HCT116 (cell line): ENCODE data around the gene PTGER1.

Experiments used
- EGR1 ChIP-seq: IDR thresholded peaks from 2 replicates; pipeline ENCODE4 v1.6.1; 2012; ENCODE audit warnings: low read depth
- EZH2 ChIP-seq: fragments of 200-600 bp; sonication (generic); IDR thresholded peaks from 2 replicates; pipeline ENCODE4 v1.6.1; 2017; ENCODE audit warnings: antibody characterized with exemption, mixed run types
- POLR2A ChIP-seq: IDR thresholded peaks from 2 replicates; pipeline ENCODE4 v1.7.0; 2011; ENCODE audit warnings: borderline replicate concordance; ENCODE audit not compliant: insufficient read depth, insufficient read length; ENCODE audit errors: extremely low read depth
- POLR2AphosphoS5 ChIP-seq: IDR thresholded peaks from 2 replicates; pipeline ENCODE4 v1.6.1; 2011; ENCODE audit warnings: mild to moderate bottlenecking, low read depth, low read length, moderate library complexity
- TF ChIP-seq, protein P1 (sequence below): IDR thresholded peaks from 2 replicates; pipeline ENCODE4 v1.6.1; 2012
- TF ChIP-seq, protein P2 (sequence below), 3 experiments: fragments of 200-600 bp in 1 of 3; sonication (generic) in 1 of 3; IDR thresholded peaks in 2 of 3; conservative IDR thresholded peaks in 1 of 3; 2 replicates each; pipeline ENCODE4 v1.5.1; 2012 to 2017; ENCODE audit warnings: low read depth in 2 of 3, low read length in 2 of 3, antibody characterized with exemption in 1 of 3, borderline replicate concordance in 1 of 3, control low read depth in 1 of 3, mild to moderate bottlenecking in 1 of 3, mixed read lengths in 1 of 3, mixed run types in 1 of 3, moderate library complexity in 1 of 3; ENCODE audit not compliant: insufficient read depth in 1 of 3

DNA sequence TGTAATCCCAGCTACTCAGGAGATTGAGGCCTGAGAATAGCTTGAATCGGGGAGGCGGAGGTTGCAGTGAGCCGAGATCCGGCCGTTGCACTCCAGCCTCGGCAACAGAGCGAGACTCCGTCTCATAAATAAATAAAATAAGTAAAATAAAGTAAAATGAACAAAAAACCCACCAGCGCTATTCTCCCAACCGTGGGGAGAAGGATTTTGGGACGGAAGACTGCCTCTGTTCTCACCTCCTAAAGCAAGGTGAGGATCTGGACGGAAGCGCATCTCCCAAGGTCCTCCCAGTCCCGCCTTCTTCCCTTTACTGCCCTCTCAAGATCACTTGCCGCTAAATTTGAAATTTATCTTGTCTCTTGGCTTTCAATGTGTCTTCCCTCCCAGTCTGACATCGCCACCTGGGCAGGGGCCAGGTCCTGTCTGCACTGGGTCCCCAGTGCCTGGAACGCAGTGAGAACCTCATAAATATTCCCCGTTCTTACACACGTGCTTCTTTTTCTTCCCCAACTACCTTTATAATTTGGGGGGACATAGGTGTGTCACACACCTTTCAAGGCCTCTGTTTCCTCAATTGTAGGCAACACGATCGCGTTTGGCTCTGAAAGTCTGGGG, 44.2 kb upstream of the PTGER1 start:
- TF ChIP-seq POLR2A (no peak), EZH2 (no peak), POLR2AphosphoS5 (no peak), EGR1 (no peak)
- TF ChIP-seq, protein P1, sequence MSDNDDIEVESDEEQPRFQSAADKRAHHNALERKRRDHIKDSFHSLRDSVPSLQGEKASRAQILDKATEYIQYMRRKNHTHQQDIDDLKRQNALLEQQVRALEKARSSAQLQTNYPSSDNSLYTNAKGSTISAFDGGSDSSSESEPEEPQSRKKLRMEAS = no peak
- TF ChIP-seq, protein P2, sequence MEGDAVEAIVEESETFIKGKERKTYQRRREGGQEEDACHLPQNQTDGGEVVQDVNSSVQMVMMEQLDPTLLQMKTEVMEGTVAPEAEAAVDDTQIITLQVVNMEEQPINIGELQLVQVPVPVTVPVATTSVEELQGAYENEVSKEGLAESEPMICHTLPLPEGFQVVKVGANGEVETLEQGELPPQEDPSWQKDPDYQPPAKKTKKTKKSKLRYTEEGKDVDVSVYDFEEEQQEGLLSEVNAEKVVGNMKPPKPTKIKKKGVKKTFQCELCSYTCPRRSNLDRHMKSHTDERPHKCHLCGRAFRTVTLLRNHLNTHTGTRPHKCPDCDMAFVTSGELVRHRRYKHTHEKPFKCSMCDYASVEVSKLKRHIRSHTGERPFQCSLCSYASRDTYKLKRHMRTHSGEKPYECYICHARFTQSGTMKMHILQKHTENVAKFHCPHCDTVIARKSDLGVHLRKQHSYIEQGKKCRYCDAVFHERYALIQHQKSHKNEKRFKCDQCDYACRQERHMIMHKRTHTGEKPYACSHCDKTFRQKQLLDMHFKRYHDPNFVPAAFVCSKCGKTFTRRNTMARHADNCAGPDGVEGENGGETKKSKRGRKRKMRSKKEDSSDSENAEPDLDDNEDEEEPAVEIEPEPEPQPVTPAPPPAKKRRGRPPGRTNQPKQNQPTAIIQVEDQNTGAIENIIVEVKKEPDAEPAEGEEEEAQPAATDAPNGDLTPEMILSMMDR (IDR thresholded peaks at IDR 0.05 in 2 of 3, conservative IDR thresholded peaks at IDR 0.05 in 1 of 3; ENCODE audit: borderline replicate concordance in 1 of 3, insufficient read depth in 1 of 3, low read depth in 2 of 3, low read length in 2 of 3) = no peak
